SHP77 treated with DMSO at 0.1 percent for 48 hours (cell line): ENCODE data around the gene CADPS.

Source experiments
- DNase-seq: peaks from one replicate; lab custom pipeline; 2025; lab: John Stamatoyannopoulos, UW

CADPS gene

GRCh38 chr3:62812631-62813030 lies 62.6 kb downstream of the CADPS start:
- no peak for DNase-seq

DNA sequence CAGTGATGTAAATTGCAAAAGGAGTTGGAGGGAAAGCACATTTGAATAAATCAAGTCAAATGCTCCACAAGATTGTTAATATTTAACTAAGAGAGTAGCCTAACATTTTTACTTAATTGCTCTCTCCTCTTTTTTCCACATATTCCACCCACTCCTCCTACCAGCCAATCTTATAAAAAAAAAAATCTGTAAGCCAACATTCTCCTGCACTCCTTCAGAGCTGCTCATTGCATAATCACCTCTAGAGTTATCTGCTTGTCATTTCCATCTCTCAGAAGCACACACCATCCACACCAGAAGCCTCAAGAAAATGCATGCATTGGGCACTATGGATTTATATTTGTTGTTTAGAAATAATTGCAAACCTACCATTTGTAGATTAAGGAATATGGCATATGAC lies 64.1 kb downstream of the CADPS start:
- no peak for DNase-seq

GRCh38 chr3:62809369-62809768 lies 65.8 kb downstream of the CADPS start:
- no peak for DNase-seq

GRCh38 chr3:62805580-62806277 lies 69.5 kb downstream of the CADPS start:
- DNase-seq = no peak

- no peak for DNase-seq
These were observed 70.1 kb downstream of the CADPS start for GRCh38 chr3:62805106-62805505.

- no peak for DNase-seq
These were observed 71.9 kb downstream of the CADPS start for GRCh38 chr3:62803276-62803675.

DNA sequence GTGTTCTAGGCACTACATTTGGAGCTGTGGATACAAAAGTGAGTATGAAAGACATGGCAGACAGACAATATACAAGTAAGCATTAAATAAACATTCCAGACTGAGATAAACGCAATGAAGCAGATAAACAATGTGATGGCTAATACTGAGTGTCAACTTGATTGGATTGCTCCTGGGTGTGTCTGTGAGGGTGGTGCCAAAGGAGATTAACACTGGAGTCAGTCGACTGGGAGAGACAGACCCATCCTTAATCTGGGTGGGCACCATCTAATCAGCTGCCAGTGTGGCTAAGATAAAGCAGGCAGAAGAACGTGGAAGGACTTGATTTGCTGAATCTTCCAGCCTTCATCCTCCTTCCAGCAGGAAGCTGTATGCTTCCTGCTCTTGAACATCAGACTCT lies 77.2 kb downstream of the CADPS start:
- DNase-seq = no peak

DNA sequence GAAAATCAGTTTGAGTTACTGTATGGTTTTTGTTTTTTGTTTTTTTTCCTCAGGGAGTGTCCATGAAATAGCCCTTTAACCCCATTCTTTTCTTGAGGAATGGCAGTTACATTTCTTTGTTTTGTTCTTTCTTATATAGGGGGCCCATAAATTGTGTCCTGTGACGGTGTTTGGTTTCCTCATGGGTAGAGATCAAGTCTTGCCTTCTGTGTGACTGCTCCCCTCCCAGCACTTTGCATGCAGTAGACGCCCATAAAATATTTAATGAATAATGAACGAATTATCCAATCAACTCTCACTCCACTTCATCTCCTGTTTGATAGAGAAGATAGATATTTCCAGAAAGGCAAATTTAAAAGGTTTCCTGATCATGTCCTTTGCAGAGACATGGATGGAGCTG lies 78.1 kb downstream of the CADPS start:
- DNase-seq = no peak

DNA sequence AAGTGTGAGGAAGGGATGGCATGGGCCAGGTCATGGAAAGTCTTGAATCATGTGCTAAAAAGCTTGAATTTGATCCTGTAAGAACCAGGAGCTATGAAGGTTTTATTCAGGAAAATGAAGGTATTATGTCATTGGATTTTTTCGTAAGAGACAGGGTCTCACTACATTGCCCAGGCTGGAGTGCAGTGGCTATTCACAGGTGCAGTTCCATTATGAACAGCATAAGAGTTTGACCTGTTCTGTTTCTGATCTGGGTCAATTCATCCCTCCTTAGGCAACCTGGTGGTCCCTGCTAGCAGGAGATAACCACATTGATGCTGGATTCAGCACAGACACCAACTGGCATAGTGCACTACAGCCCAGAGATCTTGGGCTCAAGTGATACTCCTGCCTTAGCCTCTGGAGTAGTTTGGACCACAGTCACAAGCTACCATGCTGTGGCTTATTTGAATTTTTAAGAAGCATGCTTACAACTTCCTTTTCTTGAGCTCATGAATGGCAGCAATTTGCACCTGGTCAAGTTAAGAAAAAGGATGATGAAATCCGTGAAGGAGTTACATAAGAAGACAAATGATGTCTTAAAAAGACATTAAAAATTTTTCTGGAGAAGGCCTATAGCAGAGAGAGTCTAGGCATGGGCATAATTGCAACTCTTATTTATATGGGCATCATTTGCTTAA lies 79.1 kb downstream of the CADPS start:
- no peak for DNase-seq

DNA sequence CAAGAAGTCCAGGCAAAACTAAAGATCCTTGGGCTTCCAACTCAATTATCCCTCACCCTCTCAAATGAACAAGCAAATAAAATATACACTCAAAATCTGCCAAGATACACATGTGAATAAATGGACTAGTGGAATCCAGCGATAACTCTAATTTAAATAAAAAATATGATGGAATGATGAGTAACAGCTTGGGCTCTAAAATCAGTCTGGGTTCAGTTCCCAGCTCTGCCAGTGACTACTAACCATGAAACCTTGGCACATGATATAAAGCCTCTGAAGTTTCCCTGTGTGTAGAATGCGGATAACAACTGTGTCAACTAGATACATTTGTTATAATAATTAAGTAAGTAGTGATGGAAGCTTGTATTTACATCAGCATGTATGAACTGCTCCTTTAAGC lies 81.3 kb downstream of the CADPS start:
- no peak for DNase-seq

- no peak for DNase-seq
These were observed 89.8 kb downstream of the CADPS start for GRCh38 chr3:62785384-62785783.

- no peak for DNase-seq
These were observed 94.1 kb downstream of the CADPS start for GRCh38 chr3:62781121-62781520.

GRCh38 chr3:62777674-62778073 lies 97.5 kb downstream of the CADPS start:
- no peak for DNase-seq

DNA sequence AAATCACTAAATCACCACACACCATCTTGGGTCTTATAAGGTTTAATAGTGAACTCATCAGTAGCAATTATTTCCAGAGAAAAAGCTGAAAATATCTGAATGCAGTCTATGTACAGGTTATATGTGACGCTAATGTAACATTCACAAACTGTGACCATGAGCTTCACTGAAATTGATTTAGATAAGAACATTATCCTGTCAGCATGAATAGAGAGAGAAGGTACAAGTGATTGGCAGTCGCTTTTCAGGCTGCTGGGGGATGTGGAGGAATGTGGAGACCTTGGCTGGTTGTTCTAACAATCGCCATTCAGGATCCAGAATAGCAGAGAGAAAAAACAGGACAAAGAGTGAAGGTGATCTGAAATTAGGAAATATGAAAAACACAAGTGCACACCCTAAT lies 98.1 kb downstream of the CADPS start:
- DNase-seq = no peak

GRCh38 chr3:62774221-62774620 lies 101.0 kb downstream of the CADPS start:
- DNase-seq = no peak

DNA sequence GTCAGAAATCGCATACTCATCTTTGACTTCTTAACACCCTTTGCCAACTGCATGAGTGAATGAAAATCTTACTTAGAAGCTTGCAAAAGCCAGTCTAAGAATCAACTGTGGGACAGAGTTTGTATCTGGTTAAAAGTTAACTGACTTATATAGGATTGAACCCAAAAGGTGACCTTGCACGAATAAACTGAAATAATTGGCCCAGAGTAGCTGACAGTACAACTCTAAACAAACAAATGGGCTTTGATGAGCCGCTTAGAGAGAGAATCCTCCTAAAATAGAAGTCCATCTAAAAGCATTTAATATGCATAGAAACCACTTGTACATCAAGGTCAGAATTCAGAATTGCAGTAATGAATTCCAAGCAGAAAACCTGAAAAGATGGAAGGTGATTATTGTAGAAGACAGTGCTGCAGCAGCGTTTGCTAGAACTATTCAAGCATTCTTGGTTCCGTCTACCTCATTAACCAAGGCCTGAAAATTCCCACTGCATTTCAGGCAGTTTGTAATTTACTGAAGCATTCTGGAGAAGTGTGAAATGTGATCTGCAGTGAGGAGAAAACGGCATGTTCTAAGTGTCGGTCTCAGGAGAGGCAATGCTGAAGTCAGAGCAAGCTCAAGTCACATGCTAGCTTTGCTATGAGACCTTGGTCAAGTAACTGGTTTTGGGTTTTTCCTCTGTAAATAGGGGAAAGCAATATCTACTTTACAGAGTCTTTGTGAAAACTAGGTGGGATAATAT lies 103.7 kb downstream of the CADPS start:
- DNase-seq = no peak

- no peak for DNase-seq
These were observed 106.3 kb downstream of the CADPS start for GRCh38 chr3:62768896-62769295.

DNA sequence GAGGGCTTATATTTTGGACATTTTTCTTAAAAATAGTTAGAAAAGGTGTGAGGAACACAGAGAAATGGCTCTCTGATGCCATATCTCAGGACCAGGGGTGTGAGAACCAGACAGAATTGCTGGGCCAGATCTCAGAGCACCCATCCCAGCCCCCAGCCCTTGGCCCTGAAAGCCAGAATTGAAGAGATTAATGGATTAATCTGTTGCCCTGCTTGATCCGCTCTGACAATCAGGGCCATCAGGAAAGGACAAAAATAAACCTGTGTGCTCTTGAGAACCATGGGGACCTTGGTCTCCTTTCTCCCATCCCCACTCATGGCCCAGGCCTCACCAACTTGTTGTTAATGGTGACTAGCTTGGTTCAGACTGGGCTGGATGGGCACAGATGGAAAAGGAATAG lies 113.5 kb downstream of the CADPS start:
- no peak for DNase-seq

GRCh38 chr3:62761311-62761710 lies 113.9 kb downstream of the CADPS start:
- DNase-seq = no peak

GRCh38 chr3:62758296-62759066 lies 116.7 kb downstream of the CADPS start:
- DNase-seq = no peak

DNA sequence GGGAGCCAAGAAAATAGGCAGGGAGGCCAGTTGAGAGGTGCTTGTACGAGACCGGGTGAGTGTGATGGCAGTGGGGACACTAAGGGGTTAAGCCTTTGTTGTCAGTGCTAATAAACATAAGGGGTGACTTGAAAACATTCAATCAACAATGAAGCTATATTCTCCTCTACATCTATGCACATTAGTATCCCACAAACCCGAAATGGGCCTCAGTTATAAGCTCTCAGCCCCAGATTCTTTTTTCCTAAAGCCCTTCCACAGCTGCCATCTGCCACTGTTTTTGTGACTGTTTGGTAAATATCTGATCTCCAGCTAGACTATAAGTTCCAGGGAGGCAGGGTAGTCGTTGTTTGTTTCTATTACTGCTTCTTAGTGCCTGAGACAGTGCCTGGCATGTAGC lies 118.2 kb downstream of the CADPS start:
- no peak for DNase-seq

GRCh38 chr3:62755285-62755684 lies 119.9 kb downstream of the CADPS start:
- no peak for DNase-seq
